Measurements from ENCODE around the gene YBEY.

The YBEY gene

DNA sequence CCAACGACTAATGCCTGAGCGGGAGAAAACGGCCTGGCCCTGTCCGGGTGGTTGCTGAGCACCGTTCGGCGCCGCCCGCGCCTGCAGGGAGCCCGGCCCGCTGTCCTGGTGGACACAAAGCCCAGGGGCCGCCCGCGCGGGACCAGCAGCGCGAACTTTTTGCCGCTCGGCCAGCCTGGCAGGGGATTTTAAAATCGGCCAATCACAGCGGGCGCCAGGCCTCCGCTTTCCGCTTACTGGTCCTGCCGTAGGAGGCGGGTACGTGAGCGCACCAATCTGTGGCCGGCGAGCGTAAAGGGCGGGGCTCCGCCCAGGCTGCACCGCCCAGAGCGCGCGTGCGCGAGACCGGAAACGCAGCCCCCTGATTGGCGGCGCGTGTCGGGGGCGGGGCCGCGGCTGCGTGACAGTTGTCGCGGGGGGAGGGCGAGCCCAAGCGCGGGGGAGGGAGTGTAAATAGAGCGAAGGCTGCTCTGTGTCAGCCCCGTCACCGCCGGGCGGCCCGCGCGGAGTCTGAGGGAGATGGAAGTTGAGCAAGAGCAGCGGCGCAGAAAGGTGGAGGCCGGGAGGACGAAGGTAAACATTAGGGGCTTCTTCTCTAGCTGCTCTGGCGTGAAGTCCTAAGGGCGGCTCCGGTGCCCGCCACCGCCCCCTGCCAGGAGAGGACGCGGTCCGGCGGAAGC is 37.7 kb downstream of the YBEY start, which contains the start of the genes C21orf58 and PCNT:
Gene C21orf58 (minus strand): TSS at position 161 of the 680 bp plus-strand sequence. CDS start 1,132 bp downstream, outside the sequence.
Gene PCNT (plus strand): TSS at position 447 of the 680 bp plus-strand sequence. CDS start 73 bp downstream, at position 520.
- TF ChIP-seq, protein P1, sequence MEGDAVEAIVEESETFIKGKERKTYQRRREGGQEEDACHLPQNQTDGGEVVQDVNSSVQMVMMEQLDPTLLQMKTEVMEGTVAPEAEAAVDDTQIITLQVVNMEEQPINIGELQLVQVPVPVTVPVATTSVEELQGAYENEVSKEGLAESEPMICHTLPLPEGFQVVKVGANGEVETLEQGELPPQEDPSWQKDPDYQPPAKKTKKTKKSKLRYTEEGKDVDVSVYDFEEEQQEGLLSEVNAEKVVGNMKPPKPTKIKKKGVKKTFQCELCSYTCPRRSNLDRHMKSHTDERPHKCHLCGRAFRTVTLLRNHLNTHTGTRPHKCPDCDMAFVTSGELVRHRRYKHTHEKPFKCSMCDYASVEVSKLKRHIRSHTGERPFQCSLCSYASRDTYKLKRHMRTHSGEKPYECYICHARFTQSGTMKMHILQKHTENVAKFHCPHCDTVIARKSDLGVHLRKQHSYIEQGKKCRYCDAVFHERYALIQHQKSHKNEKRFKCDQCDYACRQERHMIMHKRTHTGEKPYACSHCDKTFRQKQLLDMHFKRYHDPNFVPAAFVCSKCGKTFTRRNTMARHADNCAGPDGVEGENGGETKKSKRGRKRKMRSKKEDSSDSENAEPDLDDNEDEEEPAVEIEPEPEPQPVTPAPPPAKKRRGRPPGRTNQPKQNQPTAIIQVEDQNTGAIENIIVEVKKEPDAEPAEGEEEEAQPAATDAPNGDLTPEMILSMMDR (IDR thresholded peaks at IDR 0.05), result no peak
- H3K36me3 Mint-ChIP-seq (ENCODE audit: low read depth), result peaks cover 36% of the 10 kb centered on the region
- peaks cover 50% of the 10 kb centered on the region for H3K4me1 Mint-ChIP-seq
- peak within 1 kb of the TSS; percentile 99 for H3K27ac Mint-ChIP-seq
- peak within 1 kb of the TSS; percentile 97 for H3K4me3 Mint-ChIP-seq
- no peaks in the 10 kb centered on the region for H3K9me3 Mint-ChIP-seq
- no peaks in the 10 kb centered on the region for H3K27me3 Mint-ChIP-seq (ENCODE audit: low read depth, poor library complexity)
- peak; percentile 96 for DNase-seq

- Mint-ChIP-seq H3K27me3 (ENCODE audit: low read depth, poor library complexity) (no peaks in the 10 kb centered on the region), H3K36me3 (ENCODE audit: low read depth) (peaks cover 42% of the 10 kb centered on the region), H3K4me3 (peak overlapping the region; percentile 97), H3K9me3 (no peaks in the 10 kb centered on the region), H3K4me1 (peaks cover 45% of the 10 kb centered on the region), H3K27ac (no peak overlapping the region)
- TF ChIP-seq, protein P1 (IDR thresholded peaks at IDR 0.05), result no peak
- peak; percentile 94 for DNase-seq
Measured at GRCh38 chr21:46324390-46325072, 38.4 kb downstream of the YBEY start.

DNA sequence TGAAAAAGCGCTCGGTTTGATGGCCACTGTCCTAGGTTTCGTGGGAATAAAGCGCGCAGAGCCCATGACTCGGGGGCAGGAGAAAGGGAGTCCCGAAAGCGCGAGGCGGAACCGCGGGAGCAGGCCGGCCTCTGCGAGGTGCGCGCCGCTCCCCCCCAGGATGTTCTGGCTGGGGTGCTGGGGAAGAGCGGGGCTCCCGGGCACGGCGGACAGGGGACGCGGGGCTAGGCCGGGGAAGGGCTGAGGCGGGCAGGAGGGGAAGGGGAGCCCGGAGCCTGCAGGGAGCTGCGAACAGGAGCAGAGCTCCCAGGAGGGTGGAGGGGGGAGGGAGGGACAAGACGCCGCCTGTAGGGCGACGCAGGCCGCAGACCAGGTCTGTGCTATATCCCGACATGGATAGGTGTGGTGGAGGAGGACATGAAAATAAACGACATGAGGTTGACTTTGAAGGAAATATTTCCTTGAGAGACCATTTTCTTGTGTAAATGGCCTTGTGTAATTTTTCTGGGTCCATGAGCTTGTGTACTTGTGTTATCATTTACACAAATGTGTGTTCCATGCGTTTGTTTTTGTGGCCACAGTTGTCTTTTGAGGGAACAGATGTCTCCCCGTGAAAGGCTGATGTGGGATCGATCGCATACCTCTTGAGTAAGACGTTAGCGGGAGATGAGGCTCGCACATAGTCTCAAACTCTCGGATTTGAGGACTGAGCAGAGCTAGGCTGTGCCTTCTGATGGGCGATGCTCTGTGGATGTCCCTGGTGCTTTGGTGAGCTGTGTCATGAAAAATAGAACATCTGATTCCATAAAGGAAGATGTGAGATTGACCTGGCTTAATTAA is 39.2 kb downstream of the YBEY start:
- H3K9me3 Mint-ChIP-seq, result no peaks in the 10 kb centered on the region
- H3K36me3 Mint-ChIP-seq (ENCODE audit: low read depth), result peaks cover 42% of the 10 kb centered on the region
- peak; percentile 63 for DNase-seq
- TF ChIP-seq, protein P1 (IDR thresholded peaks at IDR 0.05), result no peak
- no peaks in the 10 kb centered on the region for H3K27me3 Mint-ChIP-seq (ENCODE audit: low read depth, poor library complexity)
- H3K4me1 Mint-ChIP-seq, result peaks cover 43% of the 10 kb centered on the region
- H3K27ac Mint-ChIP-seq, result peak overlapping the region; percentile 44
- peak overlapping the region; percentile 81 for H3K4me3 Mint-ChIP-seq

GRCh38 chr21:46326110-46326703 is 40.1 kb downstream of the YBEY start:
- Mint-ChIP-seq H3K9me3 (no peaks in the 10 kb centered on the region), H3K27me3 (ENCODE audit: low read depth, poor library complexity) (no peaks in the 10 kb centered on the region), H3K36me3 (ENCODE audit: low read depth) (peaks cover 43% of the 10 kb centered on the region), H3K4me3 (peak overlapping the region; percentile 7), H3K27ac (no peak overlapping the region), H3K4me1 (peaks cover 38% of the 10 kb centered on the region)
- TF ChIP-seq, protein P1 (IDR thresholded peaks at IDR 0.05), result no peak
- DNase-seq, result no peak

DNA sequence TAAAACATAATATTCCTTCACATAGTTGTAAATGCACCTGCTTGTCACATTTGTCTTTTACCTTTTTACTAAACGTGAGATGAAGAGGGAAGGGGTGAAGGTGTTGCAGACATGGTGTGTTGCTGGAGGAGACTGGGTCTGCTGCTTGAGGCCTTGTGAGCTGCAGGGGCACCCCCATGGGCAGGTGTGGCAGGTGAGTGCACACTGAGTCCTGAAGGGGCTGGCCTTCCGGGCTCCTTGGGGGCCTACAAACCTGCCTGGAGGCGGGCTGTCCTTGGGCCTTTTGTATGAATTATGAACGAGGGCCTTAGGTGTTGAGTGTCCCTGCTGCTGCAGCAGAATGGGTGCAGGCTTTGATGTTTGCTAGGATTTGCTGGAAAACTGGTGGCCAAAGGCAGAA is 41.6 kb downstream of the YBEY start:
- H3K27me3 Mint-ChIP-seq (ENCODE audit: low read depth, poor library complexity), result no peaks in the 10 kb centered on the region
- TF ChIP-seq, protein P1 (IDR thresholded peaks at IDR 0.05), result no peak
- no peak for DNase-seq
- H3K36me3 Mint-ChIP-seq (ENCODE audit: low read depth), result peaks cover 50% of the 10 kb centered on the region
- no peaks in the 10 kb centered on the region for H3K9me3 Mint-ChIP-seq
- H3K27ac Mint-ChIP-seq, result peak overlapping the region; percentile 42
- H3K4me3 Mint-ChIP-seq, result no peak overlapping the region
- H3K4me1 Mint-ChIP-seq, result peaks cover 23% of the 10 kb centered on the region
